ENCODE results near the gene ABHD8. TPM values are rescaled to one million over a fixed set of nuclear protein-coding genes. Genes with fewer than 3 reads are reported as not detected.

The ABHD8 gene
- total RNA-seq, 1 experiment from 2014 or later, result 5.2 TPM

DNA sequence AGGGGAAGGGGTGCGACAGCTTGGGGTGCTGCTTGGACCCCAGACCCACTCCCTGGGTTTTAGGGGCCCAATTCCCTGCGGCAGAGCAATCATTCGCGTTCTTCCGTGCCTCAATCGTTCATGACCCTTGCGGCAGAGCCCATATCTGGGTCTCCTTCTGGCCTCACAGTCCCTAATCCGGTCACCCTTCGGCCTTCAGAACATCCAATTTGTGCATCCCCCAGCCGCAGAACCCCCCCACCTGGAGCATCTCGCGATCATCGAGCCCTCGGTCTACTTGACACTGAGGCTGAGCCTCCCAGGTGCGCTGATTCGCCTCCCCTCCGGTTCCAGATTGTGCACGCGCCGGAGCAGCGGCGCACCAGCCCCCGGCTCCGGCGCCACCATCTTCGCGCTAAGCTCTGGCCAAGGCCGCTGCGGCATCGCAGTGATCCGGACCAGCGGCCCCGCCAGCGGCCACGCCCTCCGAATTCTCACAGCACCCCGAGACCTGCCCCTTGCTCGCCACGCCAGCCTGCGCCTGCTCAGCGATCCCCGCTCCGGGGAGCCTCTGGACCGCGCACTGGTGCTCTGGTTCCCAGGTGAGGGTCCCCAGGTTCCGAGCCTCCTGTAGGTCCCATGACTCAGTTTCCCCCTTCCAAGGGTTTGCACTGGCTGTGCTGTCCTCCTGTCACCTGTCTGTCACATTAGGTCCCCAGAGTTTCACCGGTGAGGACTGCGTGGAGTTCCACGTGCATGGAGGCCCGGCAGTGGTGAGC is 34.6 kb upstream of the ABHD8 start:
- peak in 1 of 2 experiments; percentile 45 for DNase-seq (ENCODE audit: low read depth in 1 of 2, low spot score in 2 of 2)
- H3K4me3 ChIP-seq, result peak overlapping the region; percentile 54
- H3K4me1 ChIP-seq (replicated peaks), result peaks cover 27% of the 10 kb centered on the region
- peaks cover 11% of the 10 kb centered on the region for H3K36me3 ChIP-seq
- no peak overlapping the region for H3K27ac ChIP-seq
- no peaks in the 10 kb centered on the region for H3K9me3 ChIP-seq (replicated peaks)
- H3K27me3 ChIP-seq (replicated peaks), result no peaks in the 10 kb centered on the region

DNA sequence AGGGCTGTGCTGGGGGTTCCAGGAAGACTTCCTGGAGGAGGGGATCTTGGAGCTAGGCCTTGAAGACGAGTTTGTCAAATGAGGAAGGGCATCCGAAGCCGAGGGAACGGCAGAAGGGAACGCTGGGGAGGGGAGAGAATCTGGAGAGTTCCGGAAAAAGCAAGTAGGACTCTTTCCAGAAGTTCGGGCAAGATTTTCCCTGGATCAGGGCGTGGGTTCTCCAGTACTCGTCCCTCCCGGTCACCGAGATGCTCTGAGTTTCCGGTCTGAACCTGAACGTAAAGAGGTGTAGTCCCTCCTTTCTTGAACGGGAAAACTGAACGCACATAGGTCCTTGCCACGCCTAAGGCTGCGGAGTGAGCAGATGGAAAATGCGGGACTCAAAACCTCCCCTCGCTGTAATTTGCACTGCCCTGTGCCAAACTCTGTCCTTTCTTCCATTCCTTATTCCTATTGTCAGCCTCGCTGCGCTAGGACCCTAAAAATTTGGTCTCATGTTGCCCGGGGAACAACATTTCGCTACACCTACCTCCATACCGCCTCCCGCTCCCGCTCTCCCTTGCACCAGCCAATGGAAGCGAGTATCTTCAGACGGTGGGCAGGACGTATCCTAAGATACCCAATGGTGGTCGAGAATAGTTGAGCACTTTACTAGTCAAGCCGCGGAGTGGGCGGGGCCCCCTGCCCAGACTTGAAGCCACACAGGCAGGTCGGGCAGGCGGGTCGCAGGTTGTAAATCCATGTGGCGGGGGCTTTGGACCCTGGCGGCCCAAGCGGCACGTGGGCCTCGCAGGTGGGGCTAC is 33.8 kb upstream of the ABHD8 start, which contains the start of gene GTPBP3:
GTPBP3 (plus strand) TSS at position 682 of the 803 bp plus-strand sequence; CDS start at position 741, 59 bp downstream.
- Histone ChIP-seq H3K27ac (peak within 1 kb of the TSS; percentile 54), H3K27me3 (replicated peaks) (no peaks in the 10 kb centered on the region), H3K36me3 (peaks cover 13% of the 10 kb centered on the region), H3K9me3 (replicated peaks) (no peaks in the 10 kb centered on the region), H3K4me1 (replicated peaks) (peaks cover 27% of the 10 kb centered on the region), H3K4me3 (peak within 1 kb of the TSS; percentile 54)
- DNase-seq (ENCODE audit: low read depth in 1 of 2, low spot score in 2 of 2), result peak; percentile 95 to 97

DNA sequence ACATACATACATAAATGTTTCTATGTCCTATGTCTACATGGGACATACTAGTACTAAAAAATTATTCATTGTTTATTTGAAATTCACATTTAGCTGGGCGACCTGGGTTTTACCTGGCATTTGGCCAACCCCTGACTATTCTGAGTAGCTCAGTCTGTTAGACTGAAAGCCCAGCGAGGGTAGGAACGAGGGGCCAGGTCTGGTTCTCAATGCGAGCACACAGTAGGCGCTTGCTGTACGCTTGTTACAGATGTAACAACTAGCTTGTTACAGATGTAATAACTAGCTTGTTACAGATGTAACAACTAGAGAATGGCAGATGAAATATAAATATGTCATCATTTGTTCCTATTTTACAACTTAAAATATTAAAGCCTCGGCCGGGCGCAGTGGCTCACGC is 32.4 kb upstream of the ABHD8 start:
- DNase-seq (ENCODE audit: low read depth in 1 of 2, low spot score in 2 of 2), result no peak
- Histone ChIP-seq H3K4me3 (no peak overlapping the region), H3K4me1 (replicated peaks) (peaks cover 27% of the 10 kb centered on the region), H3K36me3 (peaks cover 13% of the 10 kb centered on the region), H3K9me3 (replicated peaks) (no peaks in the 10 kb centered on the region), H3K27ac (no peak overlapping the region), H3K27me3 (replicated peaks) (no peaks in the 10 kb centered on the region)

DNA sequence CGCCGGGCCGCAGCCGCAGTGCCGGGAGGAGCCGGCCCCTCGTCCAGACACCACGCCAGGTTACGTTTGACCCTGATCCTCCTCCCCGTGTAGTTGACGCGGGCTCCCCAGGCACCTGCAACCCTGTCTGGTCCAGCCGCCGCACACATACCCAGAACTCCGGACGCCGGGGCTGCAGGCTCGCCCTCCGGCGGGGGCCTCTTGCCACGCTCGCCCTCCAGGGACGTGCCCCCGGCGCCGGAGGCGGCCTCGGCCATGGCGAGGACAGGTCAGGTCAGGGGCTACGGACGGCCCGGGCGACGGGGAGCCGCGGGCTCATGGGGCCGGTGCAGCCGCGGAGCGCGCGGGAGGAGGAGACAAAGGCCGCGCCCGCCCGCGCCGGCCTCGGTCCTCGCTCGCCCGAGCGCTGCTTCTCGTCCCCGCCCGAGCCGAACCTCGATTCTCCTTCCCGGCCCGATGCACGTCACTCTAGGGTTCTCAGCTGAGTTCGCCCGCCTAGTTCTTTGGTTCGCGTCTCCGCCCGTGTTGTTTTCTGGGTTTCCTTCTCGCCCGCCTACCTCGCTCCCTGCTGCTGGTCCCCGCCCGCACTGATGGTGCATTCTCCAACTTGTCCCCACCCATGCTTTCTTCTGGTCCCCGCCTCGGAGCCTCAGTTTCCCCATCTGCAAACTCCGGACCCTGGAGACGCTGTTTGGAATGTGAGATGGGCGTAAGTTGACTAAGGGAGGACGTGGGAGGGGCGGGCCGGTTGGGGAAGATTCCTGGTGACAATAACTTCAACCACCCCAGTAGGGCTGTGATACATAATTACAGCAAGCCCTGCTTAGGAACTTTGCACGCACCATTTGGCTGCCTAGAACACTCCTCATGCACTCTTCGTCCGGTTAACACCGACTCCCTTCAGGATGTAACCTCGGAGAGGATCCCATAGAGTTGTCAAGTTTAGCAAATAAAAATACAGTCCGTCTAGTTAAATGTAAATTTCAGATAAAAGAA is 31.5 kb upstream of the ABHD8 start, which contains the start of gene ANO8:
ANO8 (minus strand) TSS at position 442 of the 996 bp plus-strand sequence; CDS start at position 257, 185 bp downstream.
- Histone ChIP-seq H3K36me3 (peaks cover 13% of the 10 kb centered on the region), H3K27ac (no peak within 1 kb of the TSS)

DNA sequence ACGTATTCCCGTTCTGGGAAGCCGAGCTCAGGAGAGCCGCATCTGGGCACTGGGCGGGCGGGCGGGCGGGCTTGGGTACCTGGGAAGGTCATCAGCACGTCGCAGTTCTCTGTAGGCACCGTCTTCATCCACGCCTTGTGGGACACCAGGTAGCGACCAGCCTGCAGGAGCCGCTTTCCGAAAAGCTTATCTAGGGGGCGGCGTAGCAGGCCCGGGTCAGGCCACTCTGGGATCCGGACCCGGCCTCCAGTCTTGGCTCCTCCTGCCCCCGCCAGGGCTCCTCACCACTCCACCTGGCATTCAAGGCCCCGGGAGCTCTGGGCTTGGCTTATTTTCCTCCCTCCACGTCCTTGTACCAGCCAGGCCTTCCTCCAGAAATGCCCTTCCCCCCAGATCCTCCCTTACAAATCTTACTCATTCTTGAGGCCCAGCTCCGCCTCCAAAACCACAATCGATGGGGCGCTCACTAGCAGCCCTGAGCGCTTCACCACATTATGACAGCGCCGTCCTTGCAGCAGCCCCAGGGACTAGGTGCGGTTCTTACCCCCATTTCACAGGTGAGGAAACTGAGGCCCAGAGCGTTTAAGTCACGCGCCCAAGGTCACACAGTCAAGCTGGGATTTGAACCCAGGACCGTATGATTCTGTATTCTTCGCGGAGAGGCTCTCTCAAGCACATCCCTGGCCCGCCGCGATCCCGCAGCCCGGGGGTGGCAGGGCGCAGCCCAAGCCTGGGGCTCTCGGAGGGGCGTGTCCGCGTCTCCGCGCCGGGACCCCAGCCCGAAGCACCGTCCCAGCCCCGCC is 30.6 kb upstream of the ABHD8 start:
- peaks cover 27% of the 10 kb centered on the region for H3K4me1 ChIP-seq (replicated peaks)
- no peak overlapping the region for H3K27ac ChIP-seq
- H3K27me3 ChIP-seq (replicated peaks), result no peaks in the 10 kb centered on the region
- H3K4me3 ChIP-seq, result peak overlapping the region; percentile 56
- DNase-seq (ENCODE audit: low read depth in 1 of 2, low spot score in 2 of 2), result peak; percentile 57 to 69
- H3K36me3 ChIP-seq, result peaks cover 13% of the 10 kb centered on the region
- H3K9me3 ChIP-seq (replicated peaks), result no peaks in the 10 kb centered on the region

More for the DNA sequence above, 31.5 kb upstream of the ABHD8 start, which contains the start of gene ANO8:
- Histone ChIP-seq H3K9me3 (replicated peaks) (no peaks in the 10 kb centered on the region), H3K4me3 (peak within 1 kb of the TSS; percentile 56), H3K4me1 (replicated peaks) (peaks cover 27% of the 10 kb centered on the region), H3K27me3 (replicated peaks) (no peaks in the 10 kb centered on the region)
- peak; percentile 91 to 98 for DNase-seq (ENCODE audit: low read depth in 1 of 2, low spot score in 2 of 2)

DNA sequence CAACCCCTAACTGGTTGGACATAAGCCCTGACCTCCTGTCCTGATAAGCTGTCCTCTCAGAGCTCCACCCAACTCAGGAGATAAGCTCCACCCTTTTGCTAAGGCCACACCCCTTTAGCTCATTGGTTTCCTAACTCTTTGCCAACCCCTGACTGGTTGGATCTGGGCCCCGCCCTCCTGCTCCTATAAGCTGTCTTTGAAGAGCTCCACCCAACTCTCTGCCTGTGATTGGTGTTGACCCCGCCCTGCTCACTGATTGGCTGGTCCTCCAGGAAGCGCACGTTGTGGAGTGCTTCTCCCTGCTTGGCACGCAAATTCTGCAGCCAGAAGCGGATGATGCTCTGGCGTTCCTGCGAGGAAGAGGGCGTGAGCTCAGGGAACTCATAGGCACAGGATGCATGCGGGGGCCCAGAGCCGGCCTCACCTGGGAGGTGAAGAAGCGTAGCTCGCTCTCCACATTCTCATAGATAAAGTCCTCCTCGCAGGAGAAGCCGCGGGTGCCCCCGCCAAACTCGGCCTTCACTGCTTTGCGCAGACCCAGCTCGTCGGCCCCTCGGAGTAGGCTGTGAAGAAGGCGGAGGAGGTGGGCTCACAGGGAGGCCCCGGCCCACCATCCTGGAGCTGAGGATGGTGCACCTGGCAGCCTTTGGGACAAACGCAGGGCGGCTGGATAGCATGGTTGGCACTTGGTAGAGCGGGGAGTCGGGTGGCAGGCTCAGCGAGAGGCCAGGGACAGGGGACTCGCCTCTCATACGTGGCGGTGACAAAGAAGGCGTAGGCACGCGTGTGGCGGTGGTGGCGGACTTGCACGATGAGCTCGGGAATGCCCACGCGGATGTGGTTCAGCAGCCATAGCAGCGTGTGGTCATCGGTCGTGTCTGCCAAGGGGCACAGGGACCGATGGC is 29.7 kb upstream of the ABHD8 start:
- peak; percentile 39 to 59 for DNase-seq (ENCODE audit: low read depth in 1 of 2, low spot score in 2 of 2)
- no peaks in the 10 kb centered on the region for H3K9me3 ChIP-seq (replicated peaks)

DNA sequence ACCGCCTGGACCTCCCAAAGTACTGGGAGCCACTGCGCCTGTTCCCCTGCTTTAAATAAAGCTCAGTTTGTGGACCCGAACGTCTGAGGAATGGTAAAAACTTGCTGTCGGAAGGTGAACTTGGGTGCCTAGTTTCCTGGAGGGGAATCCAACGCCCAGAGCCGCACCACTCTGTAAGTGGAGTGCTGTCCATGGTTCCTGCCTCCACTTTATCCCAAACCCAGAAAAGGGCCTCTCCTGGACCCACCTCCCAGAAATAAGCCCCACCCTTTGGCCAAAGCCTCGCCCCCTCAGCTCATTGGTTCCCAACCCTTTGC is 29.1 kb upstream of the ABHD8 start:
- Histone ChIP-seq H3K9me3 (replicated peaks) (no peaks in the 10 kb centered on the region; the same call in 1 of the 2 replicates), H3K4me3 (no peak overlapping the region), H3K36me3 (peaks cover 9% of the 10 kb centered on the region; the same call in 1 of the 2 replicates), H3K27me3 (replicated peaks) (no peaks in the 10 kb centered on the region), H3K4me1 (replicated peaks) (peaks cover 18% of the 10 kb centered on the region), H3K27ac (no peak overlapping the region)
- DNase-seq (ENCODE audit: low read depth in 1 of 2, low spot score in 2 of 2), result no peak

More for the DNA sequence above, 29.7 kb upstream of the ABHD8 start:
- Histone ChIP-seq H3K4me1 (replicated peaks) (peaks cover 23% of the 10 kb centered on the region), H3K4me3 (no peak overlapping the region), H3K36me3 (peaks cover 8% of the 10 kb centered on the region; the same call in 1 of the 2 replicates), H3K27me3 (replicated peaks) (no peaks in the 10 kb centered on the region), H3K27ac (no peak overlapping the region)

DNA sequence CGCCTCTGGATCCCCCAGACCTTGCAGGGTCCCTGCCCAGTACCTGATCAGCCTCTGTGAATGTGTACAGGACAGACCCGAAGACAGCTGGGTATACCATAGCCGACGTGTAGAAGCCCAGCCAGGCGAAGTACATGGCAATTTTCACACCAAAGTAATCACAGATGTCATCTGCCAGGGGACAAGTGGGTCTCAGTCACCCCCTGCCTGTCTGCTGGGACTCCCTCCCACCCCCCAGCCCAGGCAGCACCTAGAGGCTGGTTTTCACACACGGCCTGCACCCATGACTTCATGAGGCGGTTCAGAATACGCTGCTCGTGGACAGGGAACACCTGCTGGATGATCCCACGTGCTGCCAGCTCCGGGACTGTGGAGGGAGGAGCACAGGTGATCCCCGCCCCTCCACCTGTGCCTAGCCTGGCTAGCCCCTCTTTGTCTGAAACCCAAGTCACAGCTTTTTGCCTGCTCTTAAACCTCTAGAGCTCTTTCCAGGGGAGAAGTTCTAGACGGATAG is 27.9 kb upstream of the ABHD8 start:
- Histone ChIP-seq H3K9me3 (replicated peaks) (no peaks in the 10 kb centered on the region; the same call in 1 of the 2 replicates), H3K4me3 (no peak overlapping the region), H3K27ac (no peak overlapping the region), H3K36me3 (peaks cover 11% of the 10 kb centered on the region; the same call in 1 of the 2 replicates), H3K27me3 (replicated peaks) (no peaks in the 10 kb centered on the region), H3K4me1 (replicated peaks) (peaks cover 24% of the 10 kb centered on the region)
- no peak for DNase-seq (ENCODE audit: low read depth in 1 of 2, low spot score in 2 of 2)

DNA sequence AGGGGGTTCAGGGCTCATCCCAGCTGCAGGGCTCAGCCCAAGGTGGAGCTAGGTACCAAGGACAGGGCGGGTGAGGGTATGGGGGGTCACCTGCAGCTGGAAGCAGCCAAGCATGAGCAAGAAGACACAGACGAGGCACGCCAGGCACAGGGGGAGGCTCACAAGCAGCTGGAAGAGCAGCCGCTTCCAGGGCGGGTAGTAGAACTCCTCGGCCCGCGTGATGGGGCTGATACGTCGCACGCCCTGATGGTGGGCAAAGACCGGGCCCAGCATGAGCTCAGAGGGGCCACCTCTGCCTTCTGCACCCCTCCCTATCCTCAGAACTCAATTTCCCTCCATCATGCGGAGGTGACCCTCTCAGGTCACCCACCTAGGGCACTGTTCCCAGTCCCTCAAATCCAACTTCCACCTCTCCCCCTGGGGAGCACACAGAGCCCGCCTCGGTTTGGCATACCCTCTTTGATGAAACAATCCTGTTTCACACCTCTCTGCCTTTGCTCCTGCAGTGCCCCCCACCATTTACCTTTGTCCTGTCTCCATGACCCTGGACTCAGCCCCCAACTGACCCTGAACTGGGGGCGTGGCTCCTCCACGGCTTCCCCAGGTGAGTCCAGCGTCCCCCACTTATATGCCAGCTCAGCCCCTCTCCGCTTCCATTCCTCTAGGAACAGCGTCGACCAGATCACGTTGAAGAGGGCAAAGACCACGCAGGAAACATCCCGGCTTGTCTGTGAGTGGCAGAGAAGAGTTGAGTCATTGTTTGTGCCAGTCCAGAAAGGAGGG is 27.2 kb upstream of the ABHD8 start:
- Histone ChIP-seq H3K4me3 (no peak overlapping the region), H3K9me3 (replicated peaks) (no peaks in the 10 kb centered on the region; the same call in 1 of the 2 replicates), H3K27ac (no peak overlapping the region), H3K36me3 (peaks cover 11% of the 10 kb centered on the region; the same call in 1 of the 2 replicates), H3K27me3 (replicated peaks) (no peaks in the 10 kb centered on the region), H3K4me1 (replicated peaks) (peaks cover 31% of the 10 kb centered on the region)
- no peak for DNase-seq (ENCODE audit: low read depth in 1 of 2, low spot score in 2 of 2)

DNA sequence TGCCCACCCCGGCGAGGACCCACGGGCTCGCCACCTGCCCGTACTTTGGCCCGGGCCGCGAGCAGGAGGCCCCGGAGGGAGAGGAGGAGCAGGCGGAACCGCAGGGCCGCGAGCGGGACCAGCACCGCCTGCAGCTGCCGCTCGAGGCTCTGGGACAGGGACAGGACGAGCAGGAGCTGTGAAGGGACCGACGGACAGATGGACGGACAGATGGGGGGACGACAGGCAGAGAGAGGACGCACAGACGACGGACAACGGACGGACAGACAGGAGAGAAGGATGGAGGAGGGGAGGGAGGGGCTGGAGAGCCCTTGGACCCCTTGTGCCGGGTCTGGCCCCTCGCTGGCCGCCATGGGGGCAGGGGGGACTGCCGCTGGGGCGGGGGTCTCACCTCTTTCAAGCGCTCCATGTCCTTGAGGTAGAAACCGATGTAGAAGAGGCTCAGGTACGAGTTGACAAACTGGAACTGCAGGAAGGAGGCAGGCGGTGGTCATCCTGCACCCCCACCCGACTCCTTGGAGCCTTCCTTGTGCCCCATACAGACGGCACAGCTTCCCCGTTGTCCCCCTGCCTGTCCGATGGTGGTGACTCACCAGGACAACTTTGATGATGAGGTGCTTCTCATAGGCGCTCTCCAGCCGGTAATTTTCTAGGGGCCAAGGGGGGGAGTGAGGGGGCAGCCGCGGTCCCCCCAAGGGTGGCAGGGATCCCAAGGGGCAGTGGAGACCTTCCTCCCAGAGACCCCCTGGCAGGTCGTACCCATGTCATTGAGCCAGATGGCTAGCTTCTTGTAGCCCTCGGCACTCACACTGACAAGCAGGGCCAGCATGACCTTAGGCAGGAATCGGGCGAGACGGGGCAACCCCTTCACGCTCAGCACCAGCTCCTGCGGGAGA is 26.4 kb upstream of the ABHD8 start:
- Histone ChIP-seq H3K4me3 (no peak overlapping the region), H3K4me1 (replicated peaks) (peaks cover 29% of the 10 kb centered on the region), H3K9me3 (replicated peaks) (no peaks in the 10 kb centered on the region; the same call in 1 of the 2 replicates), H3K36me3 (peaks cover 17% of the 10 kb centered on the region), H3K27me3 (replicated peaks) (no peaks in the 10 kb centered on the region), H3K27ac (no peak overlapping the region)
- no peak for DNase-seq (ENCODE audit: low read depth in 1 of 2, low spot score in 2 of 2)

Data from SJSA1 (cell line).